Measurements from ENCODE around the gene ABHD11.

DNA sequence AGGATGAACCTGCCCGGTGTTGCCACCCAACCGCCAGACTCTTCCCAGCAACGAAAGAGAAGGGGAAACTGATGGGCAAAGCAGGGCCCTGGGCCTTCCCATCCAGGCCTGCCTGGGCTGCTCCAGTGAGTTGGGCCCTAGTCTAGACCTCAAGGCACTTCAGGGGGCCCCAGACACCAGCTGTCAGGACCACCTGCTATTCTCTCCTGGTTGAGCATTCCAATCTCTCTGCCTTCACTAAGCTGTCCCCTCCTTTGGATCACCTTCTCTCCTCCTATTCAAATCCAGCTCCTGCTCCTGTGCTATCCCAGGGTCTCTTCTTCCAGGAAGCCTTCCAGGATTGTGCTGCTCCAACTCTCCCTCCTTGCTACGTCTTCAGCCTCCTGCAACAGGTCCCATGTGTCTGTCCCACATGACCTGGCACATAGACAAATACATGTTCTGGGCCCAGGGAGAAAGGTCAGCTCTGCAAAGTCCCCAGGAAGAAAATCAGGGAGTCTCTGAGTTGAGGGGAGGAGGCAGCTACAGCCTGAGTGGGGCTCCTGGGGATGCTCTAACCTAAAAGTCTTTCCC, 22.2 kb downstream of the ABHD11 start:
- no peak for TF ChIP-seq POLR2A (IDR thresholded peaks at IDR 0.05)
- no peak for TF ChIP-seq CTCF (IDR thresholded peaks at IDR 0.05)

All from uterus (tissue), 2 donors.